ENCODE results near the gene PARD6B. TPM values are rescaled to one million over a fixed set of nuclear protein-coding genes. Genes with fewer than 3 reads are reported as not detected.

Gene PARD6B
- total and polyA plus RNA-seq, 12 donors = 1.3 to 7.1 (median 3.4) TPM

DNA sequence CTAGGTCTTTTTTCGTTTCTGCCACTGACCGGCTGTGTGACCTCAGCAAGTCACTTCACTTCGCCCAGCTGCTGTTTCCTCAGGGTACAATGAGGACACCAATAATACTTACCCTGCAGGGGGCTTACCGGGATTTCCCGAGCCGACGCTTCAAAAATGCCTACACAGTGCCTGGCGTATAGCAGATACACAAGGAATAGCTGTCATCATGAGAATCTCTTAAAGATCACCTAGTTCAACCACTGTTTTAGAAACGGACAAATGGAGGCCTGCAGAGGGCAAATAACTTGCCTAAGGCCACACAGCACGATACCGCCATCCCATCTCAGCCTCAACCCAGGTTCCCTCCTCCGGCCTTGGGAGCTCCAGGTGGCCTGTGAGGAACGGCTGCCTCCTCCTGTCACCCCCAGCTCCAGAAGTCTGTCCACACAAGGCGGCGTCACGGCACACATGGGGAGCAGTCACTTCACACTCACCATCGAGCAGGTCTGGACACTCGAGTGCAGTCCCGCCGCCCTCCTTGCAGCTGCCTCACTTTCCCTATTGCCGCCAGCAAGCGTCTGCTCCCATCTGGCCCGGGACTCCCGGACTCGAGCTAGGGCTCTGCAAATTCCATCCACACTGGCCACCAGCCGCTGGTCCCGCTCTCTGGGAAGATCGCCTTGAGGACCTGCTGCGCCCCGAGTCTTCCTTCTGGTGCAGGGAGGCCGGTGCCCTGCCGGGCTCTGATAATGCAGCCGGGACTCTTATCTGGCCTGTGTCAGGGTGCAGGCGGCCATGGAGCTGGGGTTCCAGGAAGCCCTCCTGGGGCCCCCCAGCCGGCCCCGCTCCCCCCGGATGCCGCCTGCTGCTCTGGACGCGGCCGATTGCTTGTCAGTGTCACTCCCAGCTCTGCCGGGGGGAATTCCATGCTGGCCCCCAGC, 40.5 kb upstream of the PARD6B start, which contains the start of gene RIPOR3:
Gene RIPOR3 (minus strand): TSS at position 893 of the 923 bp plus-strand sequence. CDS start 414 bp downstream, at position 479.
- H3K36me3 ChIP-seq = no peaks in the 10 kb centered on the region
- peaks cover 0 to 46% (median 9%) of the 10 kb centered on the region in 7 donors for H3K27me3 ChIP-seq
- ATAC-seq = peak; percentile 28 to 59 (median 50)
- TF ChIP-seq, protein P1, sequence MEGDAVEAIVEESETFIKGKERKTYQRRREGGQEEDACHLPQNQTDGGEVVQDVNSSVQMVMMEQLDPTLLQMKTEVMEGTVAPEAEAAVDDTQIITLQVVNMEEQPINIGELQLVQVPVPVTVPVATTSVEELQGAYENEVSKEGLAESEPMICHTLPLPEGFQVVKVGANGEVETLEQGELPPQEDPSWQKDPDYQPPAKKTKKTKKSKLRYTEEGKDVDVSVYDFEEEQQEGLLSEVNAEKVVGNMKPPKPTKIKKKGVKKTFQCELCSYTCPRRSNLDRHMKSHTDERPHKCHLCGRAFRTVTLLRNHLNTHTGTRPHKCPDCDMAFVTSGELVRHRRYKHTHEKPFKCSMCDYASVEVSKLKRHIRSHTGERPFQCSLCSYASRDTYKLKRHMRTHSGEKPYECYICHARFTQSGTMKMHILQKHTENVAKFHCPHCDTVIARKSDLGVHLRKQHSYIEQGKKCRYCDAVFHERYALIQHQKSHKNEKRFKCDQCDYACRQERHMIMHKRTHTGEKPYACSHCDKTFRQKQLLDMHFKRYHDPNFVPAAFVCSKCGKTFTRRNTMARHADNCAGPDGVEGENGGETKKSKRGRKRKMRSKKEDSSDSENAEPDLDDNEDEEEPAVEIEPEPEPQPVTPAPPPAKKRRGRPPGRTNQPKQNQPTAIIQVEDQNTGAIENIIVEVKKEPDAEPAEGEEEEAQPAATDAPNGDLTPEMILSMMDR (IDR thresholded peaks at IDR 0.05) = no peak
- H3K4me1 ChIP-seq = peaks cover 0 to 42% (median 34%) of the 10 kb centered on the region in 9 donors
- DNase-seq = peak in 1 of 2 donors; percentile 42
- H3K27ac ChIP-seq = peak within 1 kb of the TSS; percentile 35 to 79 (median 67)
- no peaks in the 10 kb centered on the region for H3K9me3 ChIP-seq
- intact Hi-C loops (cut with DNase I) = no loop called here
- peak within 1 kb of the TSS; percentile 23 to 62 (median 54) for H3K4me3 ChIP-seq
- 16 to 18% methylated on average over 42 of the region's 42 CpGs for WGBS, 2 donors

DNA sequence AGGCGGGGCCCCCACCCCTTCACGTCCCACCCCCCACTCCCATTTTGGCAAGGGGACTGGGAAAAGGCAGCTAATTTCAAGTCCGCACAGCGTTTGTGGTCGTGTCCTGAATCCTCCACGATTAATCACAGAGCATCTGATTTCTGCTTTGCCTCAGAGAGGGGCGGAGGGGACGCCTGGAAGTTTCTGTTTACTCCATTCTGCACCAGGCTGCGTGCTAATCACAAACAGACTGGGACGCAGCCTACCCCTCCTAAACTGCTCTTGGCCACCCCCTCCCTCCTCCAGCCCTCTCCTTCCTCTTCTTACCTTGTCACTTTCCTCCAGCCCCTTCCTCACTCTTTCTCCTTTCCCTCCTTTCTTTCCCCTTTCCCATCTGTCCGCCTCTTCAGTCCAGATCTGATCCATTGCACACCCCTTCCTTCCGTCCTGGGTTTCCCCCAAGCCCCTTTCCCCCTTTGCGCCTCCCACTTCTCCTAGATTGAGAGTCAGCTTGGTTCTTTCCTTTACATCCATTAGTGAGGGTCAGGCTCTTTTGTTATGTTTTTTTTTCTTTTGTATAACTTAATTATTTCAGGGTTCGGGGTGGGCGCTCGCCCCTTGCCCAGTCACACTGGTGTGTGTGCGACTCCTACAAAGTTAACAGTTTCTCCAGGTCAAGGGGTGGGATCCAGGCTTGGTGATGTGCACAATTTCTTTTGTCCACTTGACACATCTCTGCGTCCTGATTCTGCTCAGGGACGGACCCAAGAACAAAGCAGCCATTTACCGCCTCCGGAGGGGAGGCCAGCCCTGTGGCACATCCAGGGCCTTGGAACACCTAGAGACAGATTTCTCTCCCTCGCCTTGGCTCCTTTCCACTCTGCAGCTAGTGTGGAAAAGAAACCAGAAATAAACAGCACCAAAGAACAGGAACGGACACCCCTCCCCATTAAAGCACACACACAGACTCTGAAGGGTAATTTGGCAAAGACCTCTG, 39.5 kb upstream of the PARD6B start:
- DNase-seq (no peak), ATAC-seq (peak; percentile 20 to 56 (median 33))
- intact Hi-C loops (cut with DNase I) = no loop called here
- TF ChIP-seq, protein P1 (IDR thresholded peaks at IDR 0.05) = no peak
- H3K4me1 ChIP-seq = peaks cover 0 to 39% (median 34%) of the 10 kb centered on the region in 9 donors
- 38 to 44% methylated on average over 23 of the region's 23 CpGs for WGBS, 2 donors
- H3K27me3 ChIP-seq = peaks cover 0 to 46% (median 9%) of the 10 kb centered on the region in 7 donors
- H3K36me3 ChIP-seq = no peaks in the 10 kb centered on the region
- no peaks in the 10 kb centered on the region for H3K9me3 ChIP-seq
- H3K27ac ChIP-seq = peak overlapping the region; percentile 35 to 79 (median 67)
- H3K4me3 ChIP-seq = peak overlapping the region; percentile 21 to 62 (median 54)

DNA sequence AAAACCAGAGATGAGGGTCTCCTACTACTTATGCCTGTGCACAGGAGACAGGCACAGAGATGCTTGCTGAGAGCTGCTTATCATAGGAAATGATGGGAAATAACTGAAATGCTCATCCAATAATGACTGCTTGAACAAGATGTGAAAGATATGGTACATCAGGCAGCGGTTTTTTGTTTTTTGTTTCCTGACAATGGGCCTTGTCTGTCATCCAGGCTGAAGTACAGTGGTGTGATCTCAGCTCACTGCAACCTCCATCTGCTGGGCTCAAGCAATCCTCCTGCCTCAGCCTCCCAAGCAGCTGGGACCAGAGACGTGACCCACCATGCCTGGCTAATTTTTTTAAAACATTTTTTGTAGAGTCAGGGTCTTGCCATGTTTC, 38.8 kb upstream of the PARD6B start:
- intact Hi-C loops (cut with DNase I) = no loop called here
- no peaks in the 10 kb centered on the region for H3K9me3 ChIP-seq
- H3K4me3 ChIP-seq = no peak overlapping the region
- ATAC-seq (no peak), DNase-seq (no peak)
- 87 to 93% methylated on average over 2 of the region's 2 CpGs for WGBS, 2 donors
- TF ChIP-seq, protein P1 (IDR thresholded peaks at IDR 0.05) = no peak
- peak overlapping the region in 6 of 10 donors; percentile 53 to 79 (median 70) for H3K27ac ChIP-seq
- H3K27me3 ChIP-seq = peaks cover 0 to 46% (median 9%) of the 10 kb centered on the region in 7 donors
- H3K36me3 ChIP-seq = no peaks in the 10 kb centered on the region
- H3K4me1 ChIP-seq = peaks cover 0 to 37% (median 33%) of the 10 kb centered on the region in 9 donors

DNA sequence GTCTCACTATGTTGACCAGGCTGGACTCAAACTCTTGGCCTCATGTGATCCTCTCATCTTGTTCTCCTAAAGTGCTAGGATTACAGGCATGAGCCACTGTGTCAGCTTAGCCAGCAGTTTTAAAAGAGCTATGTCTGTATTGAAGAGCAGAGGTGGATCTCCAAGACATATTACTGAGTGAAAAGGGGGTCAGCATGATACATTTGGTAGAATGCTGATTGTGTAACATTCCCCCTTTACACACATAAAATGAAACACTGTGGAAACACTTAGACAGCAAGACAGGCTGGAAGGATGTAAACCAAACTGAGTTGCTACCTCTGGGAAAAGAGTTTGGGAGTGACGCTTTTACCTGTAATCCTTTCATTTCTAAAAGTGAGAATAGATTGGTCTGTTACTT, 38.4 kb upstream of the PARD6B start:
- intact Hi-C loops (cut with DNase I) = no loop called here
- Histone ChIP-seq H3K27me3 (peaks cover 0 to 46% (median 9%) of the 10 kb centered on the region in 7 donors), H3K4me1 (peaks cover 0 to 37% (median 33%) of the 10 kb centered on the region in 9 donors), H3K9me3 (no peaks in the 10 kb centered on the region), H3K27ac (peak overlapping the region in 4 of 10 donors; percentile 60 to 79 (median 73)), H3K4me3 (no peak overlapping the region), H3K36me3 (no peaks in the 10 kb centered on the region)
- DNase-seq (no peak), ATAC-seq (no peak)
- TF ChIP-seq, protein P1 (IDR thresholded peaks at IDR 0.05) = no peak
- WGBS, 2 donors = 96 to 97% methylated on average over 1 of the region's 1 CpG

All from heart right ventricle (tissue), 16 donors.